ENCODE results near the gene CDIPT.

DNA sequence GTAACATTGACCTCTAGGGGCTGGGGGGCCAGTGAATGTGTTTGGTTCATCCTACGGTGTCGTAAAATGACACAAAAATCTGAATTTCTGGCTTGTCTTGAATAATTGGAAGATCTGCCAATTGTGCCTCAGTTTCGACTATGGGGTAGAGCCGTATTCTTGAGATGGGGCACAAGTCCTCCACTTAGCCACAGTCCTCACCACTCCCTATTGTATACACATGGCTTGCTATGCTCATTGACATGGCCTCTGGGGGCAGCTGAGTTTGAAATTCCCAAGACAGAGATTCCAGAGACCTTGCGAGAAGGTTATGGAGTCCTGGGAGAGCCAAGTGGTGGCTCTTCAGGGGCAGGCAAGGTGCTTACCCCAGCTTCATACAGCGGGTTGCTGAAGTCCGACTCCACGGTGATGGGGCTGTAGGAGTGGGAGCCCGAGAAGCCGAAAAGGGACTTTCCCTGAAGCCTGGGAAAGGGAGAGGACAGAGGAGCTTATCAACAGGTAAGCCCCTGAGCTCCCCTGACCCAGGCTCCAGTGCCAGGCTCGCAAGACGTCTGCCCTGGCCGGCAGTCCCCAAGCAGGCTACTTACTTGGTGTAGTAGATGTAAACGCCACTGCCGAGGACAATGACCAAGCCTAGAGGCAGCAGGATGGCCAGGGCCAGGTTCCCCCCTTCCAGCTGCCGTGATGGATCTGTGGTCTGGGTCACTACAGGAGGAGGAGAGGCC is 9.0 kb upstream of the CDIPT start:
- TF ChIP-seq, protein P1, sequence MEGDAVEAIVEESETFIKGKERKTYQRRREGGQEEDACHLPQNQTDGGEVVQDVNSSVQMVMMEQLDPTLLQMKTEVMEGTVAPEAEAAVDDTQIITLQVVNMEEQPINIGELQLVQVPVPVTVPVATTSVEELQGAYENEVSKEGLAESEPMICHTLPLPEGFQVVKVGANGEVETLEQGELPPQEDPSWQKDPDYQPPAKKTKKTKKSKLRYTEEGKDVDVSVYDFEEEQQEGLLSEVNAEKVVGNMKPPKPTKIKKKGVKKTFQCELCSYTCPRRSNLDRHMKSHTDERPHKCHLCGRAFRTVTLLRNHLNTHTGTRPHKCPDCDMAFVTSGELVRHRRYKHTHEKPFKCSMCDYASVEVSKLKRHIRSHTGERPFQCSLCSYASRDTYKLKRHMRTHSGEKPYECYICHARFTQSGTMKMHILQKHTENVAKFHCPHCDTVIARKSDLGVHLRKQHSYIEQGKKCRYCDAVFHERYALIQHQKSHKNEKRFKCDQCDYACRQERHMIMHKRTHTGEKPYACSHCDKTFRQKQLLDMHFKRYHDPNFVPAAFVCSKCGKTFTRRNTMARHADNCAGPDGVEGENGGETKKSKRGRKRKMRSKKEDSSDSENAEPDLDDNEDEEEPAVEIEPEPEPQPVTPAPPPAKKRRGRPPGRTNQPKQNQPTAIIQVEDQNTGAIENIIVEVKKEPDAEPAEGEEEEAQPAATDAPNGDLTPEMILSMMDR (IDR thresholded peaks at IDR 0.05) = no peak
- no peak for TF ChIP-seq EZH2 (IDR thresholded peaks at IDR 0.05)
